ENCODE measurements around the gene NRXN3. TPM values are rescaled to one million over a fixed set of nuclear protein-coding genes. Genes with fewer than 3 reads are reported as not detected.

The NRXN3 gene
- polyA plus RNA-seq, 1 donor from 2014 or later, result 110 TPM

DNA sequence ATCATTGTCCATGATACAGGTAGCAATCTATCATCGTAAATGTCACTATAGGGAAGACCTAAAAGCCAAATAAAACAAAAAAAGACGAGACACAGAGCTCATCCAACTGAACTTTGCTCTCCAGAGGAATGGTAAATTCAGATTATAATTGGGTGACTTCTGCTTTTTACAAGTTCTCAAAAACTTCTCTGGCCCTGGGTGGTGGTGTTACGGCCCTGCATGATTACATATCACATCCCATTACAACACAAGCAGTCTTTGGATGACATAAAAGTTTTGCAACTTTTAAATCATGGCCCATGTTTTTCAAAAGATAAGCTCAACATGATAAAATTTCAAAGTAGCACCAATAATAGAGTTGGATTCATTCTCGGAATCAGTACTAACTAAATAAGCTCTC lies 1741.6 kb downstream of the NRXN3 start:
- H3F3A ChIP-seq (ENCODE audit: insufficient read depth, low read length, poor library complexity, severe bottlenecking), result no peaks in the 10 kb centered on the region
- no peaks in the 10 kb centered on the region for H4K20me1 ChIP-seq (ENCODE audit: insufficient read depth)
- H3K9me2 ChIP-seq (ENCODE audit: insufficient read depth, low read length), result no peaks in the 10 kb centered on the region
- no peak for TF ChIP-seq MXI1 (conservative IDR thresholded peaks at IDR 0.05; ENCODE audit: poor library complexity, severe bottlenecking)
- TF ChIP-seq EZH2 (IDR thresholded peaks at IDR 0.05; ENCODE audit: borderline replicate concordance, insufficient read depth, low read length, poor library complexity, severe bottlenecking), result no peak
- TF ChIP-seq TAF1 (IDR thresholded peaks at IDR 0.05; ENCODE audit: low read depth), result no peak
- TF ChIP-seq SMC3 (conservative IDR thresholded peaks at IDR 0.05; ENCODE audit: poor library complexity), result no peak
- no peak for TF ChIP-seq CTCF (IDR thresholded peaks at IDR 0.05; ENCODE audit: poor library complexity, severe bottlenecking)
- TF ChIP-seq RAD21 (conservative IDR thresholded peaks at IDR 0.05), result no peak
- no peak for TF ChIP-seq REST (IDR thresholded peaks at IDR 0.05; ENCODE audit: borderline replicate concordance)
- TF ChIP-seq EP300 (conservative IDR thresholded peaks at IDR 0.05; ENCODE audit: poor library complexity, severe bottlenecking), result no peak
- no peak for TF ChIP-seq POLR2AphosphoS5 (IDR thresholded peaks at IDR 0.05)
- H3K27ac ChIP-seq (ENCODE audit: low read length), result no peak overlapping the region
- H3K4me2 ChIP-seq (ENCODE audit: low read length), result no peak overlapping the region
- H3K9ac ChIP-seq (ENCODE audit: low read length), result no peak overlapping the region
- H3K79me2 ChIP-seq (replicated peaks; ENCODE audit: insufficient read depth, low read length), result no peaks in the 10 kb centered on the region
- H2AFZ ChIP-seq (ENCODE audit: low read depth, low read length), result no peak overlapping the region
- H3K9me3 ChIP-seq (ENCODE audit: low read length), result no peaks in the 10 kb centered on the region
- H3K4me3 ChIP-seq (ENCODE audit: low read length), result no peak overlapping the region
- no peaks in the 10 kb centered on the region for H3K36me3 ChIP-seq (ENCODE audit: insufficient read depth, low read length)
- no peaks in the 10 kb centered on the region for H3K27me3 ChIP-seq (ENCODE audit: insufficient read depth, low read depth, low read length)

DNA sequence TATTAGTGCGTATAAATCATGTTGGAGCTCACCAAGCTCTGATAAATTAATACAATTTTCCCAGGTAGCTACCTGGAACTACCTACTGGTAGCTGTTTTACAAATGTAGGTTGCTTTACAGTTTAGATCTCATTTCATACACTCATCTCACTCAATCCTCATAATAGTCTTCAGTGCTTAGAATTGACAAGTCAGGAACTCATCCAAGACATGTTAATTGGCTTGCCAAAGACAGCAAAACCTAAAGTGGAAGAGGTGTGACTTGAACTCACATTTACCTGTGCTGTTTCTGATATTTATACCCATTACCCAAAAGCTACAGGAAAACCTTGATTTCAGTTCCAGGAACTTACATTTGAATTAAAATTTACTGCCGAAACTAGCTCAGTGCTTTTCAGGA lies 1744.4 kb downstream of the NRXN3 start:
- no peak overlapping the region for H2AFZ ChIP-seq (ENCODE audit: low read depth, low read length)
- H3K9me2 ChIP-seq (ENCODE audit: insufficient read depth, low read length), result no peaks in the 10 kb centered on the region
- TF ChIP-seq TAF1 (IDR thresholded peaks at IDR 0.05; ENCODE audit: low read depth), result no peak
- TF ChIP-seq EZH2 (IDR thresholded peaks at IDR 0.05; ENCODE audit: borderline replicate concordance, insufficient read depth, low read length, poor library complexity, severe bottlenecking), result no peak
- TF ChIP-seq CTCF (IDR thresholded peaks at IDR 0.05; ENCODE audit: poor library complexity, severe bottlenecking), result no peak
- no peak for TF ChIP-seq MXI1 (conservative IDR thresholded peaks at IDR 0.05; ENCODE audit: poor library complexity, severe bottlenecking)
- peak; percentile 83 for TF ChIP-seq EP300 (conservative IDR thresholded peaks at IDR 0.05; ENCODE audit: poor library complexity, severe bottlenecking)
- TF ChIP-seq POLR2AphosphoS5 (IDR thresholded peaks at IDR 0.05), result peak; percentile 78
- peak; percentile 59 for TF ChIP-seq REST (IDR thresholded peaks at IDR 0.05; ENCODE audit: borderline replicate concordance)
- peak overlapping the region; percentile 38 for H3K27ac ChIP-seq (ENCODE audit: low read length)
- H3K36me3 ChIP-seq (ENCODE audit: insufficient read depth, low read length), result no peaks in the 10 kb centered on the region
- H3K4me2 ChIP-seq (ENCODE audit: low read length), result no peak overlapping the region
- H3K27me3 ChIP-seq (ENCODE audit: insufficient read depth, low read depth, low read length), result no peaks in the 10 kb centered on the region
- H3F3A ChIP-seq (ENCODE audit: insufficient read depth, low read length, poor library complexity, severe bottlenecking), result no peaks in the 10 kb centered on the region
- no peaks in the 10 kb centered on the region for H3K79me2 ChIP-seq (replicated peaks; ENCODE audit: insufficient read depth, low read length)
- no peaks in the 10 kb centered on the region for H4K20me1 ChIP-seq (ENCODE audit: insufficient read depth)
- H3K9me3 ChIP-seq (ENCODE audit: low read length), result no peaks in the 10 kb centered on the region
- H3K4me3 ChIP-seq (ENCODE audit: low read length), result no peak overlapping the region
- H3K9ac ChIP-seq (ENCODE audit: low read length), result no peak overlapping the region
